ENCODE measurements around the gene KRT76.
"Not testable (repeated sequence)": the region's sequence is repeated elsewhere in the genome, so short reads cannot be mapped to it uniquely, and the experiment has no call there.

Gene KRT76

GRCh38 chr12:52757449-52758176 lies 19.5 kb downstream of the KRT76 start:
- FAIRE-seq: no peak

DNA sequence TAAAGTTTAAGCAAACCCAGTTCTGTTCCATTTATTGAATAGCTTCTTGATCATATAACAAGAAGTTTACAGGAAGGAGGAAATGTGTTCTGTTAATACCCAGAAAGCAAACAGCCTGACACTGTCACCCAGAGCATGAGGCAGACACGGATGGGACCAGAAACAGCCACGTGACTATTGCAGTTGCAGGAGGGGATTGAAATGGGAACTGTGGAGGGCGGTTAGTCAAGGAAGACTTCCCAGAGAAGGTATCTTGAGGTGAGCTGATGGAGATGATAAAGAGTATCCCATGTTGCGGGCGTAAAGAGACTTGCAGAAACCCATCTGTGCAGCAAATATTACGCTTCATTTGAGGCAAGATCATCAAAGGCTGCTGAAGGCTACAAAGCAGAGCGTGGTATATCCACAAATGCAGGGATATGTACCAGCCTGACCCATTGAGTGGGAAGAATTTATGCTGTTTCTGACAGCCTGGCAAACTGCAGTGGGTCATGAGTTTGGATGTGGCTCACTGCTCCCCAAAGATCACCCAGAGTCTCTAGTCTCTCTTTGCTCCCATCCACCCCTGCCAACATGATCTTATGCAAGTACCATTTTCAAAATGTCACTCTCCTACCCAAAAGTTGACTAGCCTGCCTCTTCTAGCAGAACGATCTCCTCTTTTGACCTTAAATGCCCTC lies 20.7 kb downstream of the KRT76 start:
- no peak for FAIRE-seq

DNA sequence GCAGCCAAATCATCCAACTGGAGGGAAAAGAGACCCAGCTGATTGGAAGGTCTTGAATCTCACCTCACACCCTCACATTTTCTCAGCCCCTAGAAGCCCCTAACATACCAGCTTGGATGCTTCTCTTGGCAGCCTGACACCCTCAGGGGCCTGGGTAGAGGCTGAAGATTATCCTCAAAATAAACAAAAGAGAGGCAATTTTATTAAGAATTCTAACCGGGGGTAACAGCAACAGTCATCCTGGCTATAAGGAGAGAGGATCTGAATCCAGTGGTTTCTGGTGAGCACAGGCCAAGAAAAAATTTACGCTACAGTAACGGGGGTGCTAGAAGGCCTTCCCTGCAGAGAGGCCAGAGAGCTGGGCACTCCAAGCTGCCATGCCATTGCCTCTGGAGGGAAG lies 21.6 kb downstream of the KRT76 start:
- FAIRE-seq: no peak

GRCh38 chr12:52754135-52754534 lies 23.0 kb downstream of the KRT76 start:
- FAIRE-seq: no peak

- no peak for FAIRE-seq
These were observed 23.9 kb downstream of the KRT76 start for GRCh38 chr12:52753283-52753682.

- FAIRE-seq: no peak
These were observed 24.6 kb downstream of the KRT76 start for GRCh38 chr12:52752516-52752915.

DNA sequence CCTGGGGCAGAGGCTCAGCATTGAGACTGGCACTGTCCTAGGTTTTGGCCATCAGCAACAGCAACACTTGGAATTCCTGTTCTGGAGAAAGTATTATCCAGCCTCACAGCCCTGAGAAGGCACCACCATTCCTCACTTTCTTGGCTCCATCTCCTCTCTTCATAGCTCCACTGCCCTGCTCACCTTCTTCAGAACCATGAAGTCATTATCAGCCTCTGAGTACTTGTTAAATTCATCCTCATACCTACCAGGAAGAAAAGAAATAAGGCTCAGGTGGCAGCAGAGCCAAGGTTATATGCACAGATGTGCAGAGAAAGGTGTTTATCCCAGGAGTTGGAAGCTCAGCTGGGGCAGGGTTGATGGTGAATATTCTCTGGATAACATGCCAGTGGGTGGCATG lies 25.4 kb downstream of the KRT76 start:
- FAIRE-seq: no peak

GRCh38 chr12:52750532-52750931 lies 26.6 kb downstream of the KRT76 start:
- FAIRE-seq: not testable (repeated sequence)

GRCh38 chr12:52749827-52750226 lies 27.3 kb downstream of the KRT76 start:
- FAIRE-seq: no peak

DNA sequence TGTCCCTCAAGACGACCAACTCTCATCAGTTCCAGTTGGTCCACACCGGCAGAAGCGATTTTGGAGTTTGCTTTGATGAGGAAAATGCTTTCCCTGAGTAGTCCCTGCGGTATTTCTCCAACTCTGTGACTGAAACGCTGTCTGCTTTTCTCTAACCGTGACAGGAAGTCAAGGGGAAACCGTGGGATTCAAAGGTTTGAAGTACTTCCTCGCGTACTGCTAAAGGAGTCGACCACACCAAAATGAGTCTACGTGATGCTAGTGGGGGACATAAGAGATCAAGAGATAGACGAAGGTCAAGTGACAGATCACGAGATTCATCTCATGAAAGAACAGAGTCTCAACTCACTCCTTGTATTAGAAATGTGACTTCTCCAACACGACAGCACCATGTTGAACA lies 28.6 kb downstream of the KRT76 start:
- no peak for FAIRE-seq

DNA sequence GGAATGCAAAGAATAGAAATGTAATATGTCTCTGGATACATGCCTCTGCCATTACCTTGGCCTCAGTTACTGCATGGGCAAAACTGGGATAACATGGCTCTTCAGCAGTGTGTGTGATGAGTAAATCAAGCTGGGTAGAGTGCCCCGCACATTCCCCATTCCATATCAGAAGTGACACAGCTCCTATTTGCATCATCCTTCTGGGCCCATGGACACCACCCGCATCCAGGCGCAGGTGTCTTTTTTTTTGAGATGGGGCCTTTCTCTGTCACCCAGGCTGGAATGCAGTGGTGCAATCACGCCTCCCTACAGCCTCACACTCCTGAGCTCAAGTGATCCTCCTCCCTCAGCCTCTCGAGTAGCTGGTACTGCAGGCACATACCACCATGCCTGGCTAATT lies 31.6 kb downstream of the KRT76 start:
- no peak for FAIRE-seq

- FAIRE-seq: no peak
These were observed 32.5 kb downstream of the KRT76 start for GRCh38 chr12:52744493-52745156.

- FAIRE-seq: no peak
These were observed 34.2 kb downstream of the KRT76 start for GRCh38 chr12:52742822-52743457.

GRCh38 chr12:52742196-52742580 lies 35.0 kb downstream of the KRT76 start:
- no peak for FAIRE-seq

DNA sequence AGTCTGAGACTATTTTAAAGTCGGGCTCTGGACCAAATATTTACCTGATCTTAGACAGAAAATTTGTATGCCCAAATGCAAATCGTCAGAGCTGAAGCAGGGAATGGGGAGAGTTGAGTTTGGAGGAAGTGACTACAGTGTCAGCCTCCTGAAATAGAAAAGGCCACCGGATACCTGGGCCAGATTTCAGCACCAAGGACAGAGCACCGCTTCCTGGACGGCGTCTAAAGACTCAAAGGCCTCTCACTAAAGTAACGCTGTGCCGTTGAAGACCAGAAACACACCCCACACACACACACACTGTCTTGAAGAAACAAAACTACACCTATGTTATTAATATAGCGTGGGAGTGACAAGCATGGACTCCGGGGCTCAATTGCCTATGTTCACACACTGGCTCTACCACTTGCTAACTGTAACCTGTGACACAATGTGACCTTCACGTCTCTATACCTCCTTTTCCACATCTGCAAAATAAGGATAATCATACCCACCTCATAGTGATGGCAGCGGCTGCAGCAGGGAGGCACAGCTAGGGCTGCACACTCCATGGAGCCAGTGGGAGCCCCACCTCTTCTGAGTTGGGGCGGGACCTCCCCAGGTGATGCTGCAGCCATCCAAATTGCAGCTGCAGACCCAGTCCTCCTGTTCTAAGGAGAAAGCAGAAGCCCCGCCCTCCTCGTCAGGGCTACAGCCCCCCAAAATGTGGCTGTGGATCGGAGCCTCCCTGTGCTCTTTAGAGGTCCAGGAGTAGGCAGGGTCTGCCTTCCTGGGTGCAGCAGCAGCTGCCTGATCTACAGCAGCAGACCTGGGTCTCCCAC lies 35.6 kb downstream of the KRT76 start:
- FAIRE-seq: no peak

GRCh38 chr12:52740584-52740983 lies 36.6 kb downstream of the KRT76 start:
- FAIRE-seq: no peak

DNA sequence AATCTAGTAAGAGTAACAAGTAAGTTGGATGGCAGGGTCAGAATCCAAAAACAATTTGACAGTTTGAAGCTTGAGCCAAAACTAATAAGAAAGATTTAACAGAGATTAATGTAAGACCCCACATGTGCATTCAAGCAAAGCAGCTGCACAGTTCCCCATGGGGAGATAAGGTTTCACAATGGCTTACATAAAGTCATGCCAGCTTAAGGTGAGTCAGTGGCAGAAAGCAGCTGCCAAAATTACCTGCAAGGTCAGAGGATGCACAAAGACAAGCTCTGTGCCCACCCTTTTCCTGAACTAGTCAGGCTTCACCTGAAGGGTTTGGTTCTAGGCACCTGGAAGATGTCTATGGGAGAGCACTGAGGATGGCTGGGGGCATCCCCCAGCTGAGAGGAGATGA lies 37.2 kb downstream of the KRT76 start:
- FAIRE-seq: no peak

- FAIRE-seq: no peak
These were observed 41.1 kb downstream of the KRT76 start for GRCh38 chr12:52735816-52736632.

DNA sequence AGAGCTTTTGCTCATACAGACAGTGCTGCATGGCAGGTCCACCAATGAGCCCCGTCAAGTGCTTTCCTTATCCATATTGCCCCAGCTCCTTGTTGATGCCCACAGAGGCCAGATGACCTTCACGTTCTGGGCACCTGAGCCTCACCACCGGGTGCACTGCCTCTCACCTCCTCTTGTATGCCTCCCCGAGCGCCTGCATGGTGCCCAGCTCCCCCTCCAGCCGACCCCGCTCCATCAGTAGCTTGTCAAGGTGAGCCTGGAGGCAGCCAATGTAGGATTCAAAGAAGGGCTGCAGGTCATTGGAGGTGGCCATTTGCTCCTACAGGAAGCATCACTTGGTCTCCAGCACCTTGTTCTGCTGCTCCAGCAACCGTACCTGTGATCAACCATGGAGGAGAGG lies 42.0 kb downstream of the KRT76 start:
- no peak for FAIRE-seq

DNA sequence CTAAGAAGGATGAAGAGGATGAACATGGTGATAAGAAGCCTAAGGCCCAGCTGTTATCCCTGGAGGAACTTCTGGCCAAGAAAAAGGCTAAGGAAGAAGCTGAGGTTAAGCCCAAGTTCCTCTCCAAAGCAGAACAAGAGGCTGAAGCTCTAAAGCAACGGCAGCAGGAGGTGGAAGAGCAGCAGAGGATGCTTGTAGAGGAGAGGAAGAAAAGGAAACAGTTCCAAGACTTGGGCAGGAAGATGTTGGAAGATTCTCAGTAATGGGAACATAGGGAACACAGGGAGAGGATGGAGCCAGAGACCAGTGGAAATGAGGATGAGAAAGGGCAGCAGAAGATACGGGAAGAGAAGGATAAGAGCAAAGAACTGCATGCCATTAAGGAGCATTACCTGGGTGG lies 46.4 kb downstream of the KRT76 start:
- FAIRE-seq: no peak

GRCh38 chr12:52730383-52730782 lies 46.8 kb downstream of the KRT76 start:
- FAIRE-seq: no peak

GRCh38 chr12:52729147-52729546 lies 48.0 kb downstream of the KRT76 start:
- FAIRE-seq: no peak
